Glutamatergic neuron (in vitro differentiated cells): ENCODE results near the gene DPP9. TPM values are rescaled to one million over a fixed set of nuclear protein-coding genes. Genes with fewer than 3 reads are reported as not detected.

ENCODE experiments used
- DNase-seq: peaks from one replicate; pipeline ENCODE4 v3.0.0; 2022
- H3K27ac Mint-ChIP-seq: one replicate; pipeline ENCODE4 v1.8.0; 2020; ENCODE audit warnings: mild to moderate bottlenecking, mixed read lengths, inconsistent platforms; ENCODE audit not compliant: unreplicated experiment
- H3K27me3 Mint-ChIP-seq: one replicate; pipeline ENCODE4 v1.8.0; 2020; ENCODE audit warnings: mild to moderate bottlenecking, moderate library complexity, mixed read lengths, inconsistent platforms; ENCODE audit not compliant: unreplicated experiment
- H3K36me3 Mint-ChIP-seq: one replicate; pipeline ENCODE4 v1.8.0; 2020; ENCODE audit warnings: mild to moderate bottlenecking, mixed read lengths, inconsistent platforms; ENCODE audit not compliant: unreplicated experiment
- H3K4me1 Mint-ChIP-seq: one replicate; pipeline ENCODE4 v1.8.0; 2020; ENCODE audit warnings: mild to moderate bottlenecking, low read depth, mixed read lengths, inconsistent platforms; ENCODE audit not compliant: unreplicated experiment
- H3K4me3 Mint-ChIP-seq: one replicate; pipeline ENCODE4 v1.8.0; 2020; ENCODE audit warnings: mild to moderate bottlenecking, mixed read lengths, inconsistent platforms; ENCODE audit not compliant: unreplicated experiment
- H3K9me3 Mint-ChIP-seq: one replicate; pipeline ENCODE4 v1.8.0; 2020; ENCODE audit warnings: mild to moderate bottlenecking, moderate library complexity, mixed read lengths, inconsistent platforms; ENCODE audit not compliant: unreplicated experiment
- total RNA-seq: library from RNA; stranded (reverse); fragmentation: NEBNext Ultra II Directional; extraction: Animal tissue kit (Norgen Biotek cat#: 25700); gene quantifications from one replicate; pipeline ENCODE4 v1.2.1, GENCODE V29; 2021; ENCODE audit not compliant: unreplicated experiment
- TF ChIP-seq, protein P1 (sequence below): fragments of 200-600 bp; sonication (generic); IDR thresholded peaks from one replicate; pipeline ENCODE4 v1.5.0; 2021; ENCODE audit not compliant: partially characterized antibody, unreplicated experiment

Gene DPP9
- total RNA-seq, 1 donor from 2014 or later: 44.8 TPM

- H3K4me3 Mint-ChIP-seq: no peak overlapping the region
- TF ChIP-seq, protein P1, sequence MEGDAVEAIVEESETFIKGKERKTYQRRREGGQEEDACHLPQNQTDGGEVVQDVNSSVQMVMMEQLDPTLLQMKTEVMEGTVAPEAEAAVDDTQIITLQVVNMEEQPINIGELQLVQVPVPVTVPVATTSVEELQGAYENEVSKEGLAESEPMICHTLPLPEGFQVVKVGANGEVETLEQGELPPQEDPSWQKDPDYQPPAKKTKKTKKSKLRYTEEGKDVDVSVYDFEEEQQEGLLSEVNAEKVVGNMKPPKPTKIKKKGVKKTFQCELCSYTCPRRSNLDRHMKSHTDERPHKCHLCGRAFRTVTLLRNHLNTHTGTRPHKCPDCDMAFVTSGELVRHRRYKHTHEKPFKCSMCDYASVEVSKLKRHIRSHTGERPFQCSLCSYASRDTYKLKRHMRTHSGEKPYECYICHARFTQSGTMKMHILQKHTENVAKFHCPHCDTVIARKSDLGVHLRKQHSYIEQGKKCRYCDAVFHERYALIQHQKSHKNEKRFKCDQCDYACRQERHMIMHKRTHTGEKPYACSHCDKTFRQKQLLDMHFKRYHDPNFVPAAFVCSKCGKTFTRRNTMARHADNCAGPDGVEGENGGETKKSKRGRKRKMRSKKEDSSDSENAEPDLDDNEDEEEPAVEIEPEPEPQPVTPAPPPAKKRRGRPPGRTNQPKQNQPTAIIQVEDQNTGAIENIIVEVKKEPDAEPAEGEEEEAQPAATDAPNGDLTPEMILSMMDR: no peak
- peaks cover 5% of the 10 kb centered on the region for H3K36me3 Mint-ChIP-seq
- peaks cover 8% of the 10 kb centered on the region for H3K4me1 Mint-ChIP-seq
- DNase-seq: peak; percentile 55
- no peak overlapping the region for H3K27ac Mint-ChIP-seq
- H3K9me3 Mint-ChIP-seq: peaks cover 2% of the 10 kb centered on the region
- H3K27me3 Mint-ChIP-seq: peaks cover 3% of the 10 kb centered on the region
Measured at GRCh38 chr19:4660181-4660791, 63.4 kb downstream of the DPP9 start.

DNA sequence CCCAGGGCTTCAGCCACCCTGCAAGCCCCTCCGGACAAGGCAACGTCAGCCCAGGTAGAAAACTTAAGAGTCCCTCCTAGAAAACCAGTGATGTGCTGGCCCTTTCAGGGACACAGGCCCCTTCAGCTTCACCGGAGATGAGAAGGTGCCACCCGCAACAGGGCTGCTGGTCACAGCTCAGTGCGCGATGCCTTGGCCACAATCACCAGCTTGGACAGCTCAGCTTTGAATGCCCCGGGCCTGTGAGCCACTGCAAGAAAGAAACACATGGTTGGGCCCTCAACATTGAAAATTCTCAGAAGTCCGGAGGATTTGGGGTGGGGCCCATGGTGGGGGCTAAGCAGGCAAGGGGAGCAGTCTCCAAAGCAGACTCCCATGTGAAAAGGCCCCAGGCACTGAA is 65.8 kb downstream of the DPP9 start:
- Mint-ChIP-seq H3K9me3 (peaks cover 6% of the 10 kb centered on the region), H3K4me1 (peaks cover 8% of the 10 kb centered on the region), H3K27ac (no peak overlapping the region), H3K36me3 (peaks cover 5% of the 10 kb centered on the region), H3K4me3 (no peak overlapping the region), H3K27me3 (peaks cover 3% of the 10 kb centered on the region)
- no peak for DNase-seq
- TF ChIP-seq, protein P1: no peak

DNA sequence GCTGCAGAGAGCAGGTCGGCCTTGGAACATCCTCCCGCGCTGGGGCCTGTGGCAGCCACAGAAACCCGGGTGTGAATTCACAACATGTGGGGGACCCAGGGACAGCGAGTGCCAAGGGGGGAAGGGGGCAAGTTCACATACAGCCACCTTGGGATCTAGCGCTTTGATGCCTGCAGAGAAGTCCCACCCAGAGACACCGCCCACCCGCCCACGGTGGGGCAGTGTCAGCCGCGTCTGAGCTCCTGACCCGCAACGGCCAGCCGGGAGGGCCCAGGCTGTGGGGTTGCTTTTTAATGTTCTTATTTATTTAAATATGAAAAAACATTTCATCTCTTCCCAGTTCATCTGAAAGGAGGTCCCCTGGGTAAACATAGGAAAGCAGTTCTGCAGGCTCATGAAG is 66.4 kb downstream of the DPP9 start:
- H3K9me3 Mint-ChIP-seq: peaks cover 6% of the 10 kb centered on the region
- DNase-seq: no peak
- no peak overlapping the region for H3K27ac Mint-ChIP-seq
- H3K4me1 Mint-ChIP-seq: peaks cover 3% of the 10 kb centered on the region
- TF ChIP-seq, protein P1: no peak
- no peak overlapping the region for H3K4me3 Mint-ChIP-seq
- H3K36me3 Mint-ChIP-seq: peaks cover 5% of the 10 kb centered on the region
- H3K27me3 Mint-ChIP-seq: peaks cover 3% of the 10 kb centered on the region

GRCh38 chr19:4656102-4656501 is 67.5 kb downstream of the DPP9 start:
- H3K27ac Mint-ChIP-seq: no peak overlapping the region
- peaks cover under 1% of the 10 kb centered on the region for H3K4me1 Mint-ChIP-seq
- TF ChIP-seq, protein P1: no peak

GRCh38 chr19:4654437-4655361 is 68.9 kb downstream of the DPP9 start:
- H3K4me3 Mint-ChIP-seq: no peak overlapping the region
- peaks cover 1% of the 10 kb centered on the region for H3K36me3 Mint-ChIP-seq
- no peaks in the 10 kb centered on the region for H3K4me1 Mint-ChIP-seq
- no peak for DNase-seq
- peaks cover 3% of the 10 kb centered on the region for H3K27me3 Mint-ChIP-seq
- TF ChIP-seq, protein P1: no peak
- H3K9me3 Mint-ChIP-seq: peaks cover 5% of the 10 kb centered on the region
- H3K27ac Mint-ChIP-seq: peak overlapping the region; percentile 26

More at GRCh38 chr19:4656102-4656501, 67.5 kb downstream of the DPP9 start:
- Mint-ChIP-seq H3K27me3 (peaks cover 3% of the 10 kb centered on the region), H3K4me3 (no peak overlapping the region), H3K9me3 (peaks cover 6% of the 10 kb centered on the region), H3K36me3 (peaks cover 5% of the 10 kb centered on the region)
- DNase-seq: no peak
